Neural progenitor cell (in vitro differentiated cells): Measurements from ENCODE around the gene CORIN.

ENCODE experiments used
- EZH2 ChIP-seq: fragments of 200-600 bp; sonication (generic); IDR thresholded peaks from 2 replicates; pipeline ENCODE4 v1.6.1; 2017; ENCODE audit warnings: antibody characterized with exemption, mild to moderate bottlenecking, moderate library complexity
- EZH2phosphoT487 ChIP-seq: fragments of 200-600 bp; sonication (generic); IDR thresholded peaks from 2 replicates; pipeline ENCODE4 v1.6.1; 2017; ENCODE audit warnings: antibody characterized with exemption
- TF ChIP-seq, protein P1 (sequence below): fragments of 200-600 bp; sonication (generic); IDR thresholded peaks from 2 replicates; pipeline ENCODE4 v1.5.1; 2017; ENCODE audit warnings: antibody characterized with exemption, mild to moderate bottlenecking

DNA sequence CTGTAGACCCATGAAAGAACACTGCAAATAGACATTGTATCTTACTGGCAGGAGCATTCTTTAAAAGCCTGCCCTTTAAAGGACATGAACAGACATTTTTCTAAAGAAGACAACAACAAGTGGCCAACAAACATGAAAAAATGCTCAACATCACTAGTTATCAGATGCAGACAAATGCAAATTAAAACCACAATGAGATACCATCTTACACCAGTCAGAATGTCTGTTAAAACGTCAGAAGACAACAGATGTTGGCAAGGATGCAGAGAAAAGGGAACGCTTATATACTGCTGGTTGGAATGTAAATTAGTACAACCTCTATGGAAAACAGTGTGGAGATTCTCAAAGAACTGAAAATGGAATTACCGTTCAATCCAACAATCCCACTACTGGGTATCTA lies 275.6 kb downstream of the CORIN start:
- TF ChIP-seq, protein P1, sequence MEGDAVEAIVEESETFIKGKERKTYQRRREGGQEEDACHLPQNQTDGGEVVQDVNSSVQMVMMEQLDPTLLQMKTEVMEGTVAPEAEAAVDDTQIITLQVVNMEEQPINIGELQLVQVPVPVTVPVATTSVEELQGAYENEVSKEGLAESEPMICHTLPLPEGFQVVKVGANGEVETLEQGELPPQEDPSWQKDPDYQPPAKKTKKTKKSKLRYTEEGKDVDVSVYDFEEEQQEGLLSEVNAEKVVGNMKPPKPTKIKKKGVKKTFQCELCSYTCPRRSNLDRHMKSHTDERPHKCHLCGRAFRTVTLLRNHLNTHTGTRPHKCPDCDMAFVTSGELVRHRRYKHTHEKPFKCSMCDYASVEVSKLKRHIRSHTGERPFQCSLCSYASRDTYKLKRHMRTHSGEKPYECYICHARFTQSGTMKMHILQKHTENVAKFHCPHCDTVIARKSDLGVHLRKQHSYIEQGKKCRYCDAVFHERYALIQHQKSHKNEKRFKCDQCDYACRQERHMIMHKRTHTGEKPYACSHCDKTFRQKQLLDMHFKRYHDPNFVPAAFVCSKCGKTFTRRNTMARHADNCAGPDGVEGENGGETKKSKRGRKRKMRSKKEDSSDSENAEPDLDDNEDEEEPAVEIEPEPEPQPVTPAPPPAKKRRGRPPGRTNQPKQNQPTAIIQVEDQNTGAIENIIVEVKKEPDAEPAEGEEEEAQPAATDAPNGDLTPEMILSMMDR, result no peak
- TF ChIP-seq EZH2phosphoT487 (no peak), EZH2 (no peak)
